Peyer's patch (tissue), 4 donors: ENCODE data around the gene GPSM1. TPM values are rescaled to one million over a fixed set of nuclear protein-coding genes. Genes with fewer than 3 reads are reported as not detected.

Experiments
- DNase-seq, 3 donors: peaks; one replicate each; pipeline ENCODE4 v3.0.0-alpha.2; 2017 to 2019
- H3K27ac ChIP-seq, 4 donors: fragments of 200-600 bp; sonication (generic); one replicate each; pipeline ENCODE4 v1.5.1; 2016 to 2019
- H3K27me3 ChIP-seq, 2 donors: fragments of 200-600 bp; sonication (generic); one replicate each; pipeline ENCODE4 v1.5.1; 2019
- H3K36me3 ChIP-seq, 3 donors: fragments of 200-600 bp; sonication (generic); one replicate each; pipeline ENCODE4 v1.5.1; 2016 to 2019
- H3K4me1 ChIP-seq, 4 donors: fragments of 200-600 bp; sonication (generic); one replicate each; pipeline ENCODE4 v1.5.1; 2016 to 2019
- H3K4me3 ChIP-seq, 4 donors: fragments of 200-600 bp; sonication (generic); 1 replicate in 3 of 4; 2 replicates in 1 of 4; pipeline ENCODE4 v1.5.1; 2016 to 2019; ENCODE audit warnings: mild to moderate bottlenecking in 1 of 4
- H3K9me3 ChIP-seq, 4 donors: fragments of 200-600 bp; sonication (generic); one replicate each; pipeline ENCODE4 v1.5.1; 2016 to 2019; ENCODE audit warnings: mild to moderate bottlenecking in 1 of 4
- CTCF ChIP-seq, 6 experiments: fragments of 450-650 bp in 4 of 6; fragments of 200-600 bp in 2 of 6; sonication (generic) in 1 of 6; IDR thresholded peaks; one replicate each; pipeline ENCODE4 v1.5.1; 2017 to 2019; ENCODE audit warnings: antibody characterized with exemption in 6 of 6, mild to moderate bottlenecking in 3 of 6, moderate library complexity in 1 of 6
- POLR2A ChIP-seq, 2 donors: fragments of 450-650 bp; IDR thresholded peaks; one replicate each; pipeline ENCODE4 v1.5.1; 2017; ENCODE audit warnings: antibody characterized with exemption in 2 of 2, mild to moderate bottlenecking in 2 of 2, moderate library complexity in 2 of 2
- total RNA-seq, 4 donors: library from RNA; depleted of rRNA; stranded (reverse); fragments of >200 nt; gene quantifications; one replicate each; pipeline ENCODE4 v1.1.0, GENCODE V29; 2016

Gene GPSM1
- total RNA-seq, 4 donors from 2014 or later, result 3.7 to 25.6 (median 6.0) TPM

- peaks cover 0 to 70% (median 0%) of the 10 kb centered on the region in 3 donors for H3K36me3 ChIP-seq
- TF ChIP-seq CTCF (IDR thresholded peaks at IDR 0.05), result no peak
- no peak for TF ChIP-seq POLR2A (IDR thresholded peaks at IDR 0.05)
- no peaks in the 10 kb centered on the region for H3K9me3 ChIP-seq
These were observed 67.1 kb downstream of the GPSM1 start for GRCh38 chr9:136394312-136395019.

GRCh38 chr9:136395020-136395340 lies 67.6 kb downstream of the GPSM1 start:
- no peaks in the 10 kb centered on the region for H3K27me3 ChIP-seq
- peaks cover 0 to 65% (median 0%) of the 10 kb centered on the region in 3 donors for H3K36me3 ChIP-seq
- no peak overlapping the region for H3K4me3 ChIP-seq
- no peaks in the 10 kb centered on the region for H3K9me3 ChIP-seq
- DNase-seq, result no peak
- no peak for TF ChIP-seq POLR2A (IDR thresholded peaks at IDR 0.05)
- TF ChIP-seq CTCF (IDR thresholded peaks at IDR 0.05), result no peak
- peaks cover 0 to 23% (median 9%) of the 10 kb centered on the region in 4 donors for H3K4me1 ChIP-seq
- no peak overlapping the region for H3K27ac ChIP-seq

More at GRCh38 chr9:136394312-136395019, 67.1 kb downstream of the GPSM1 start:
- H3K27ac ChIP-seq, result no peak overlapping the region
- H3K27me3 ChIP-seq, result no peaks in the 10 kb centered on the region
- peaks cover 0 to 22% (median 8%) of the 10 kb centered on the region in 4 donors for H3K4me1 ChIP-seq
- DNase-seq, result no peak
- no peak overlapping the region for H3K4me3 ChIP-seq

GRCh38 chr9:136395345-136396218 lies 68.2 kb downstream of the GPSM1 start:
- H3K36me3 ChIP-seq, result peaks cover 0 to 63% (median 0%) of the 10 kb centered on the region in 3 donors
- no peak for DNase-seq
- H3K4me1 ChIP-seq, result peaks cover 0 to 27% (median 13%) of the 10 kb centered on the region in 4 donors
- TF ChIP-seq POLR2A (IDR thresholded peaks at IDR 0.05) (no peak), CTCF (IDR thresholded peaks at IDR 0.05) (no peak)
- no peak overlapping the region for H3K27ac ChIP-seq
- no peaks in the 10 kb centered on the region for H3K27me3 ChIP-seq
- H3K9me3 ChIP-seq, result no peaks in the 10 kb centered on the region
- H3K4me3 ChIP-seq, result no peak overlapping the region

GRCh38 chr9:136396219-136396515 lies 68.8 kb downstream of the GPSM1 start:
- DNase-seq, result no peak
- no peak for TF ChIP-seq CTCF (IDR thresholded peaks at IDR 0.05)
- no peak for TF ChIP-seq POLR2A (IDR thresholded peaks at IDR 0.05)
- peaks cover 0 to 29% (median 14%) of the 10 kb centered on the region in 4 donors for H3K4me1 ChIP-seq
- H3K36me3 ChIP-seq, result peaks cover 0 to 62% (median 0%) of the 10 kb centered on the region in 3 donors
- H3K4me3 ChIP-seq, result no peak overlapping the region
- H3K27me3 ChIP-seq, result no peaks in the 10 kb centered on the region
- no peak overlapping the region for H3K27ac ChIP-seq
- no peaks in the 10 kb centered on the region for H3K9me3 ChIP-seq

GRCh38 chr9:136397643-136398042 lies 70.3 kb downstream of the GPSM1 start:
- Histone ChIP-seq H3K4me1 (peaks cover 0 to 29% (median 14%) of the 10 kb centered on the region in 4 donors), H3K36me3 (peaks cover 0 to 48% (median 0%) of the 10 kb centered on the region in 3 donors), H3K9me3 (no peaks in the 10 kb centered on the region), H3K27ac (no peak overlapping the region), H3K4me3 (no peak overlapping the region), H3K27me3 (no peaks in the 10 kb centered on the region)
- DNase-seq, result no peak
- TF ChIP-seq CTCF (IDR thresholded peaks at IDR 0.05), result no peak
- no peak for TF ChIP-seq POLR2A (IDR thresholded peaks at IDR 0.05)
